Measurements from ENCODE around the gene ID1. TPM values are rescaled to one million over a fixed set of nuclear protein-coding genes. Genes with fewer than 3 reads are reported as not detected.

The ID1 gene
- total RNA-seq, 1 experiment from 2014 or later: 360 TPM

- no peak overlapping the region for H3K4me3 Mint-ChIP-seq
- no peak for DNase-seq
- H3K9me3 Mint-ChIP-seq: no peaks in the 10 kb centered on the region
- H4K8ac ChIP-seq (replicated peaks; ENCODE audit: insufficient read length, low read depth, low read length): no peak overlapping the region
- H4K5ac ChIP-seq (ENCODE audit: insufficient read length, low read depth, low read length): no peak overlapping the region
- no CpG with 5 or more reads among the region's 5 CpGs for WGBS (ENCODE audit: extremely low coverage, insufficient read length, low lambda C conversion rate)
- no peak overlapping the region for H2BK15ac ChIP-seq (ENCODE audit: low read depth, low read length)
- H3K79me2 ChIP-seq (ENCODE audit: insufficient read depth, low read length): no peaks in the 10 kb centered on the region
- H3K4me1 ChIP-seq (ENCODE audit: insufficient read depth, low read length): no peaks in the 10 kb centered on the region
- no peak overlapping the region for H4K91ac ChIP-seq (ENCODE audit: insufficient read length, low read depth, low read length)
- no peak overlapping the region for H3K9ac ChIP-seq (ENCODE audit: extremely low read depth, insufficient read length, low read length)
- no peak overlapping the region for H3K18ac ChIP-seq (ENCODE audit: insufficient read length, low read depth, low read length)
- no peak for TF ChIP-seq CTCF (conservative IDR thresholded peaks at IDR 0.05)
- H3K4me2 ChIP-seq (ENCODE audit: insufficient read depth, insufficient read length, low read length): no peak overlapping the region
- H3K23ac ChIP-seq (ENCODE audit: insufficient read length, low read depth, low read length): no peak overlapping the region
- no peak overlapping the region for H3K27ac ChIP-seq (ENCODE audit: insufficient read length, low read depth, low read length)
- no peak overlapping the region for H2AFZ ChIP-seq (ENCODE audit: low read length)
- H2BK120ac ChIP-seq (ENCODE audit: low read depth, low read length, poor library complexity, severe bottlenecking): no peak overlapping the region
- no peaks in the 10 kb centered on the region for H3K9me3 ChIP-seq (ENCODE audit: control insufficient read depth, low read depth, low read length)
- no peak overlapping the region for H3T11ph ChIP-seq (ENCODE audit: low read length)
- no peaks in the 10 kb centered on the region for H3K36me3 Mint-ChIP-seq (ENCODE audit: insufficient read depth in 1 of 3, low read depth in 3 of 3)
- H3K27me3 Mint-ChIP-seq (ENCODE audit: low read depth): peaks cover 5% of the 10 kb centered on the region
- H3K4ac ChIP-seq (ENCODE audit: low read depth, low read length): no peak overlapping the region
- H3K4me1 Mint-ChIP-seq: no peaks in the 10 kb centered on the region
- no peaks in the 10 kb centered on the region for H3K79me1 ChIP-seq (ENCODE audit: insufficient read depth, low read depth, low read length, poor library complexity, severe bottlenecking)
- no peak overlapping the region for H2BK12ac ChIP-seq (ENCODE audit: insufficient read length, low read depth, low read length)
- H3K14ac ChIP-seq (ENCODE audit: insufficient read depth, low read length): no peak overlapping the region
- H2BK20ac ChIP-seq (ENCODE audit: low read depth, low read length, poor library complexity, severe bottlenecking): no peak overlapping the region
- H4K20me1 ChIP-seq (ENCODE audit: control insufficient read depth, insufficient read depth, insufficient read length): no peaks in the 10 kb centered on the region
- H3K27ac Mint-ChIP-seq: no peak overlapping the region
- H3K23me2 ChIP-seq (ENCODE audit: insufficient read length, low read depth, low read length, poor library complexity, severe bottlenecking): no peaks in the 10 kb centered on the region
- H2AK5ac ChIP-seq (ENCODE audit: insufficient read length, low read length): no peak overlapping the region
- H3K27me3 ChIP-seq (ENCODE audit: insufficient read depth, low read length): no peaks in the 10 kb centered on the region
- no peak overlapping the region for H2BK5ac ChIP-seq (ENCODE audit: insufficient read length, low read length)
- no peak overlapping the region for H3K56ac ChIP-seq (ENCODE audit: insufficient read length, low read depth, low read length)
These were observed 48.5 kb downstream of the ID1 start for GRCh38 chr20:31653561-31653960.
